ENCODE measurements around the gene AKAP12.

- TF ChIP-seq CTCF (IDR thresholded peaks at IDR 0.05) (no peak), POLR2A (IDR thresholded peaks at IDR 0.05) (no peak)
These were observed 2.7 kb downstream of the AKAP12 start for GRCh38 chr6:151242420-151242861.
